HAP-1 (cell line): ENCODE data around the gene MARCHF3.
"Not testable (repeated sequence)": the region's sequence is repeated elsewhere in the genome, so short reads cannot be mapped to it uniquely, and the experiment has no call there.

ENCODE experiments used
- DNase-seq, 2 experiments: peaks; one replicate each; pipeline ENCODE4 v3.0.0-alpha.2; 2016 to 2020; ENCODE audit warnings: low spot score in 2 of 2
- H3K27me3 ChIP-seq: fragments of 250-450 bp; sonication (Bioruptor Pico); 2 replicates; pipeline ENCODE4 v1.5.1; 2020; ENCODE audit warnings: low read depth, mild to moderate bottlenecking, moderate library complexity
- H3K36me3 ChIP-seq: fragments of 250-450 bp; sonication (Bioruptor Pico); replicated peaks from 2 replicates; pipeline ENCODE4 v1.5.1; 2020; ENCODE audit warnings: mild to moderate bottlenecking
- H3K4me1 ChIP-seq: fragments of 250-450 bp; sonication (Bioruptor Pico); 2 replicates; pipeline ENCODE4 v1.5.1; 2020; ENCODE audit warnings: mild to moderate bottlenecking
- H3K4me3 ChIP-seq: fragments of 250-450 bp; sonication (Bioruptor Pico); 2 replicates; pipeline ENCODE4 v1.5.1; 2020; ENCODE audit warnings: mild to moderate bottlenecking, moderate library complexity
- H3K9me3 ChIP-seq: fragments of 250-450 bp; sonication (Bioruptor Pico); 2 replicates; pipeline ENCODE4 v1.5.1; 2020; ENCODE audit warnings: mild to moderate bottlenecking, moderate library complexity
- in situ Hi-C: fragments of 300-500 bp; cut with MboI; formaldehyde crosslinking; loops from 3 replicates; pipeline ENCODE4 v1.14.3; 2020; ENCODE audit warnings: low sequenced_read_pairs, inconsistent platforms, mixed read lengths

Gene MARCHF3

GRCh38 chr5:126847456-126847820, 182.9 kb downstream of the MARCHF3 start:
- H3K4me1 ChIP-seq = no peaks in the 10 kb centered on the region
- H3K36me3 ChIP-seq = no peaks in the 10 kb centered on the region
- in situ Hi-C loops = no loop called here
- H3K27me3 ChIP-seq = no peaks in the 10 kb centered on the region
- H3K4me3 ChIP-seq = no peak overlapping the region
- no peaks in the 10 kb centered on the region for H3K9me3 ChIP-seq
- no peak for DNase-seq

GRCh38 chr5:126846744-126847455, 183.5 kb downstream of the MARCHF3 start:
- H3K4me3 ChIP-seq = no peak overlapping the region
- H3K9me3 ChIP-seq = no peaks in the 10 kb centered on the region
- no peaks in the 10 kb centered on the region for H3K36me3 ChIP-seq
- H3K27me3 ChIP-seq = no peaks in the 10 kb centered on the region
- in situ Hi-C loops = no loop called here
- no peaks in the 10 kb centered on the region for H3K4me1 ChIP-seq
- DNase-seq = peak in 1 of 2 experiments; percentile 34

- no peaks in the 10 kb centered on the region for H3K36me3 ChIP-seq
- H3K4me3 ChIP-seq = no peak overlapping the region
- in situ Hi-C loops = no loop called here
- DNase-seq = no peak
- H3K4me1 ChIP-seq = no peaks in the 10 kb centered on the region
- no peaks in the 10 kb centered on the region for H3K27me3 ChIP-seq
- H3K9me3 ChIP-seq = no peaks in the 10 kb centered on the region
Measured at GRCh38 chr5:126846344-126846743, 184.0 kb downstream of the MARCHF3 start.

- peak in 1 of 2 experiments; percentile 42 for DNase-seq
- H3K4me3 ChIP-seq, H3K9me3 ChIP-seq, H3K36me3 ChIP-seq, H3K27me3 ChIP-seq, H3K4me1 ChIP-seq, in situ Hi-C loops: not testable (repeated sequence)
Measured at GRCh38 chr5:126845470-126846070, 184.8 kb downstream of the MARCHF3 start.

GRCh38 chr5:126843375-126843774, 187.0 kb downstream of the MARCHF3 start:
- H3K4me1 ChIP-seq, H3K36me3 ChIP-seq, DNase-seq, H3K4me3 ChIP-seq, in situ Hi-C loops, H3K27me3 ChIP-seq, H3K9me3 ChIP-seq: not testable (repeated sequence)

GRCh38 chr5:126839407-126839806, 191.0 kb downstream of the MARCHF3 start:
- H3K9me3 ChIP-seq, DNase-seq, H3K4me3 ChIP-seq, H3K4me1 ChIP-seq, H3K27me3 ChIP-seq, in situ Hi-C loops: not testable (repeated sequence)
- H3K36me3 ChIP-seq = peaks cover 33% of the 10 kb centered on the region

GRCh38 chr5:126837906-126838539, 192.3 kb downstream of the MARCHF3 start:
- Histone ChIP-seq H3K36me3 (peaks cover 47% of the 10 kb centered on the region), H3K27me3 (no peaks in the 10 kb centered on the region), H3K9me3 (no peaks in the 10 kb centered on the region), H3K4me3 (no peak overlapping the region), H3K4me1 (no peaks in the 10 kb centered on the region)
- in situ Hi-C loops = no loop called here
- no peak for DNase-seq

GRCh38 chr5:126837242-126837641, 193.1 kb downstream of the MARCHF3 start:
- Histone ChIP-seq H3K27me3 (no peaks in the 10 kb centered on the region), H3K9me3 (no peaks in the 10 kb centered on the region), H3K36me3 (peaks cover 55% of the 10 kb centered on the region), H3K4me3 (no peak overlapping the region), H3K4me1 (no peaks in the 10 kb centered on the region)
- in situ Hi-C loops = no loop called here
- DNase-seq = no peak

GRCh38 chr5:126836778-126837177, 193.6 kb downstream of the MARCHF3 start:
- H3K9me3 ChIP-seq = no peaks in the 10 kb centered on the region
- no peak for DNase-seq
- no peaks in the 10 kb centered on the region for H3K27me3 ChIP-seq
- in situ Hi-C loops = no loop called here
- H3K36me3 ChIP-seq = peaks cover 60% of the 10 kb centered on the region
- H3K4me3 ChIP-seq = no peak overlapping the region
- H3K4me1 ChIP-seq = no peaks in the 10 kb centered on the region

GRCh38 chr5:126831156-126831555, 199.2 kb downstream of the MARCHF3 start:
- Histone ChIP-seq H3K4me3 (no peak overlapping the region), H3K27me3 (no peaks in the 10 kb centered on the region), H3K4me1 (no peaks in the 10 kb centered on the region), H3K36me3 (peaks cover 95% of the 10 kb centered on the region), H3K9me3 (no peaks in the 10 kb centered on the region)
- in situ Hi-C loops = no loop called here
- no peak for DNase-seq

- no peak for DNase-seq
- H3K4me1 ChIP-seq = no peaks in the 10 kb centered on the region
- H3K4me3 ChIP-seq = no peak overlapping the region
- in situ Hi-C loops = no loop called here
- no peaks in the 10 kb centered on the region for H3K27me3 ChIP-seq
- H3K36me3 ChIP-seq = peaks cover 95% of the 10 kb centered on the region
- no peaks in the 10 kb centered on the region for H3K9me3 ChIP-seq
Measured at GRCh38 chr5:126830061-126830460, 200.3 kb downstream of the MARCHF3 start.

- Histone ChIP-seq H3K36me3 (peaks cover 95% of the 10 kb centered on the region), H3K27me3 (no peaks in the 10 kb centered on the region), H3K9me3 (no peaks in the 10 kb centered on the region), H3K4me1 (peaks cover 2% of the 10 kb centered on the region; the same call in 1 of the 2 replicates), H3K4me3 (no peak overlapping the region)
- in situ Hi-C loops = no loop called here
- peak in 1 of 2 experiments; percentile 20 for DNase-seq
Measured at GRCh38 chr5:126829098-126829497, 201.3 kb downstream of the MARCHF3 start.

- Histone ChIP-seq H3K4me3 (no peak overlapping the region), H3K9me3 (no peaks in the 10 kb centered on the region), H3K36me3 (peaks cover 95% of the 10 kb centered on the region), H3K4me1 (peaks cover 2% of the 10 kb centered on the region; the same call in 1 of the 2 replicates), H3K27me3 (no peaks in the 10 kb centered on the region)
- DNase-seq = no peak
- in situ Hi-C loops = no loop called here
Measured at GRCh38 chr5:126826619-126827215, 203.6 kb downstream of the MARCHF3 start.

GRCh38 chr5:126819253-126819652, 211.1 kb downstream of the MARCHF3 start:
- Histone ChIP-seq H3K4me1 (no peaks in the 10 kb centered on the region; the same call in 1 of the 2 replicates), H3K27me3 (no peaks in the 10 kb centered on the region), H3K36me3 (peaks cover 95% of the 10 kb centered on the region), H3K9me3 (no peaks in the 10 kb centered on the region), H3K4me3 (no peak overlapping the region)
- in situ Hi-C loops = no loop called here
- no peak for DNase-seq
